BJ (cell line): ENCODE results near the gene KCTD2. TPM values are rescaled to one million over a fixed set of nuclear protein-coding genes. Genes with fewer than 3 reads are reported as not detected.

Source experiments
- CTCF ChIA-PET: fragments of 350-600 bp; formaldehyde crosslinking; extraction: SDS; loops from one replicate; lab custom pipeline; 2021; ENCODE audit warnings: antibody characterized with exemption, inconsistent platforms; lab: Yijun Ruan, JAX
- POLR2A ChIA-PET: fragments of 300-600 bp; sonication (Branson Sonifier 250); formaldehyde crosslinking; extraction: SDS; loops from one replicate; lab custom pipeline; 2021; ENCODE audit warnings: antibody characterized with exemption; lab: Charles Lee
- DNase-seq: peaks from one replicate; pipeline ENCODE4 v3.0.0-alpha.2; 2011; ENCODE audit warnings: low read depth
- H3K27me3 ChIP-seq: 2 replicates; pipeline ENCODE4 v1.6.0; 2011; ENCODE audit warnings: low read length; ENCODE audit not compliant: control insufficient read depth, insufficient read depth
- H3K36me3 ChIP-seq: 2 replicates; pipeline ENCODE4 v1.5.1; 2011; ENCODE audit warnings: low read length; ENCODE audit not compliant: control insufficient read depth, insufficient read depth
- H3K4me3 ChIP-seq: 2 replicates; pipeline ENCODE4 v1.5.1; 2011; ENCODE audit warnings: low read depth, mild to moderate bottlenecking, control low read depth, low read length
- CTCF ChIP-seq: IDR thresholded peaks from 2 replicates; pipeline ENCODE4 v1.5.1; 2011; ENCODE audit warnings: low read depth, mild to moderate bottlenecking, control low read depth, inconsistent platforms, low read length, moderate library complexity; ENCODE audit not compliant: insufficient read depth
- polyA plus RNA-seq: library from polyadenylated mRNA; depleted of rRNA; stranded (reverse); fragments of >200 nt; gene quantifications from 2 replicates; pipeline ENCODE4 v1.2.3, GENCODE V29; 2011

The KCTD2 gene
- polyA plus RNA-seq, 1 experiment, result 28.0 TPM

- Histone ChIP-seq H3K4me3 (no peak overlapping the region), H3K36me3 (peaks cover 24% of the 10 kb centered on the region), H3K27me3 (no peaks in the 10 kb centered on the region)
- no peak for DNase-seq
- POLR2A ChIA-PET, result interaction anchor here (1.4 kb wide), 1 partner anchor 141 kb away, joined by 5 read pairs; no protein-coding TSS in a partner anchor
- TF ChIP-seq CTCF, result no peak
- CTCF ChIA-PET, result interaction anchor here (0.6 to 4.7 kb wide), 18 partner anchors 9 to 211 kb away, joined by 3 to 35 read pairs (median 7); partner anchors contain the start of gene NT5C
Measured at GRCh38 chr17:75061055-75061438, 14.0 kb downstream of the KCTD2 start.

- peaks cover 24% of the 10 kb centered on the region for H3K36me3 ChIP-seq
- H3K4me3 ChIP-seq, result no peak overlapping the region
- CTCF ChIA-PET, result interaction anchor here (1.1 to 4.7 kb wide), 8 partner anchors 19 to 211 kb away, joined by 3 to 35 read pairs (median 16); partner anchors contain the start of gene NT5C
- no peak for DNase-seq
- TF ChIP-seq CTCF, result no peak
- POLR2A ChIA-PET, result no interaction called here
- no peaks in the 10 kb centered on the region for H3K27me3 ChIP-seq
Measured at GRCh38 chr17:75061618-75062017, 14.6 kb downstream of the KCTD2 start.

DNA sequence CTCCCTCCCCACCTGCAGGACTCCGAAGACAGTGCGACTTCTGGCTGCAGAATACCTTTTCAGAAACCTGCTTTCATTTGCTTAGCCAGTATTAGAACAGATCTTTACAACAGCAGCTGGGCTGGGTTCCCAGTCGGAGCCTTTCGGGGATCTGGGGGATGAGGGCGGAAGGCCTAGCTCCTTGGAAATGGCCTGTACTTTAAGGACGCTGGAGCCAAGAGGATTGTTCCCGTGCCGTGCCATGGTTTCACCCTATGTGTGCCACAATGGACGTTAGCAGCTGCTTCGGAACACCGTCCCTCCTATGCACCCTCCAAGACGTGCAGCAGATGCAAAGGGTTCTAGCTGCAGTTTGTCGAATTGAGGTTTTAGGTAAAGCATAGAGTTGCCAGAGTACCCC, 16.2 kb downstream of the KCTD2 start:
- Histone ChIP-seq H3K27me3 (no peaks in the 10 kb centered on the region), H3K36me3 (peaks cover 24% of the 10 kb centered on the region), H3K4me3 (no peak overlapping the region)
- ChIA-PET CTCF (interaction anchor here (0.6 to 2.1 kb wide), 4 partner anchors 14 to 136 kb away, joined by 3 to 9 read pairs (median 6); partner anchors contain the start of gene NT5C), POLR2A (no interaction called here)
- DNase-seq, result no peak
- TF ChIP-seq CTCF, result no peak

DNA sequence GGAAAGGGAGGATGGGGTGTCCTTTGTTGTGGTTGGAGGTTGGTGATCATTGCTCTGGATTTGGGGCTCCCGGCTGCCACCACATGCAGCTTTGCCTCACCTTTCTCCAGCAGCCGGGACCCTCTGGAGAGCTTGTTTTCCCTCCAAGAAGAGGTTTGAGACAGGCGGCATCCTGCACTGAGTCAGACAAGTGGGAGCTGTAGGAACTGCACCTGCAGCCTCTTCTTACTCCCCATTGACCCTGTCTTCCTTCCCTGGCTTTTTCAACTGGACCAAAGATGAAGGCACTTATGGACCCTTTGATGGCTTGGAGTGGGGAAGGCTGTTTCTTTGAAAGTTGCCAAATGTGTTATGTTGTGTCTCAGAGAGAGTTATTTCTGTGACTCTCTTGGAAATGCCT, 16.6 kb downstream of the KCTD2 start:
- no peak overlapping the region for H3K4me3 ChIP-seq
- no peak for DNase-seq
- no peaks in the 10 kb centered on the region for H3K27me3 ChIP-seq
- POLR2A ChIA-PET, result no interaction called here
- peaks cover 24% of the 10 kb centered on the region for H3K36me3 ChIP-seq
- TF ChIP-seq CTCF, result no peak
- CTCF ChIA-PET, result interaction anchor here (0.6 to 2.1 kb wide), 5 partner anchors 15 to 135 kb away, joined by 3 to 9 read pairs (median 4); partner anchors contain the start of gene NT5C

GRCh38 chr17:75064040-75064439, 17.0 kb downstream of the KCTD2 start:
- Histone ChIP-seq H3K36me3 (peaks cover 24% of the 10 kb centered on the region), H3K27me3 (no peaks in the 10 kb centered on the region), H3K4me3 (no peak overlapping the region)
- CTCF ChIA-PET, result interaction anchor here (1.3 to 2.1 kb wide), 4 partner anchors 15 to 67 kb away, joined by 3 to 9 read pairs (median 6); partner anchors contain the start of gene NT5C
- TF ChIP-seq CTCF, result no peak
- POLR2A ChIA-PET, result no interaction called here
- DNase-seq, result no peak
